Right cardiac atrium (tissue), 5 donors: ENCODE results near the gene RRAGA. TPM values are rescaled to one million over a fixed set of nuclear protein-coding genes. Genes with fewer than 3 reads are reported as not detected.
"Not testable (repeated sequence)": the region's sequence is repeated elsewhere in the genome, so short reads cannot be mapped to it uniquely, and the experiment has no call there.

Source experiments
- ATAC-seq, 2 donors: fragments of 200-7000 bp; cut with Tn5 transposase; one replicate each; pipeline versions ENCODE4 v1.8.0 to v1.9.1; 2020; ENCODE audit warnings: moderate library complexity in 2 of 2, mild to moderate bottlenecking in 1 of 2
- DNase-seq, 3 donors: peaks; one replicate each; pipeline ENCODE4 v3.0.0-alpha.2; 2020
- H3K27ac ChIP-seq: one replicate; pipeline ENCODE4 v1.5.1; 2013; ENCODE audit warnings: mild to moderate bottlenecking, low read length, control low read depth, moderate library complexity
- H3K27me3 ChIP-seq: one replicate; pipeline ENCODE4 v1.6.1; 2013; ENCODE audit not compliant: control insufficient read depth, insufficient read depth
- H3K4me1 ChIP-seq: one replicate; pipeline ENCODE4 v1.6.1; 2013; ENCODE audit warnings: low read length; ENCODE audit not compliant: control insufficient read depth, insufficient read depth
- H3K4me3 ChIP-seq: one replicate; pipeline ENCODE4 v1.5.1; 2013; ENCODE audit warnings: low read length, control low read depth
- H3K9me3 ChIP-seq: one replicate; pipeline ENCODE4 v1.6.1; 2013; ENCODE audit warnings: low read length; ENCODE audit not compliant: control insufficient read depth
- WGBS: extraction: QIAGEN DNeasy Blood & Tissue Kit; methylation state at CpG from one replicate; pipeline ENCODE4 v1.1.7; 2013; 5-methylcytosine and 5-hydroxymethylcytosine counted together
- intact Hi-C, 4 donors: fragments of 100-400 bp; cut with DNase I; formaldehyde crosslinking; loops; one replicate each; pipeline versions ENCODE4 v1.11.0 to v1.14.0; 2022 to 2023
- long read RNA-seq, 4 donors: library from polyadenylated mRNA; unstranded; transcript quantifications; one replicate each; pipeline ENCODE4 v2.0.0, GENCODE V29; 2020 to 2021
- polyA plus RNA-seq: library from polyadenylated mRNA; stranded (reverse); fragments of 200-250 nt; gene quantifications from one replicate; pipeline ENCODE4 v1.2.3, GENCODE V29; 2013
- total RNA-seq, 4 donors: library from RNA; stranded (reverse); fragmentation: NEBNext Ultra II Directional; extraction: Animal tissue kit (Norgen Biotek cat#: 25700); gene quantifications; one replicate each; pipeline ENCODE4 v1.2.1, GENCODE V29; 2021
- donor health status: healthy with polysubstance abuse.
- donor health status: DM: no; HTN: yes; CAD: no.
- donor health status: DM: no; HTN: no; CAD: no.
- donor health status: DM: no; HTN: yes; CAD: no; lungs with severe emphysema.
- donor health status: DM: yes; HTN: yes; CAD: no.

RRAGA gene
- total RNA-seq (10 to 100 TPM; 85.7 to 92.5 (median 90.2) TPM), polyA plus RNA-seq (89.4 TPM)
- long read RNA-seq, donor 1, transcript RRAGA-201 (1 exons, 1,589 nt) = major isoform, 243 of 243 reads
- long read RNA-seq, donor 1, partial matches to known transcripts = 0 of 243 reads
- long read RNA-seq, donor 1, other reads (novel, unspliced or antisense) = 0 of 243 reads
- long read RNA-seq, donor 2, transcript RRAGA-201 (1 exons, 1,589 nt) = major isoform, 95 of 95 reads
- long read RNA-seq, donor 2, partial matches to known transcripts = 0 of 95 reads
- long read RNA-seq, donor 2, other reads (novel, unspliced or antisense) = 0 of 95 reads
- long read RNA-seq, donor 3, transcript RRAGA-201 (1 exons, 1,589 nt) = major isoform, 663 of 663 reads
- long read RNA-seq, donor 3, partial matches to known transcripts = 0 of 663 reads
- long read RNA-seq, donor 3, other reads (novel, unspliced or antisense) = 0 of 663 reads
- long read RNA-seq, donor 4, transcript RRAGA-201 (1 exons, 1,589 nt) = major isoform, 119 of 119 reads
- long read RNA-seq, donor 4, partial matches to known transcripts = 0 of 119 reads
- long read RNA-seq, donor 4, other reads (novel, unspliced or antisense) = 0 of 119 reads

GRCh38 chr9:19048966-19049916 is at the start of gene RRAGA:
Gene RRAGA, plus strand, starts transcription at chr9:19049427. Its CDS starts 233 bp downstream, at chr9:19049660.
- no peaks in the 10 kb centered on the region for H3K9me3 ChIP-seq

GRCh38 chr9:19000133-19000532 is 49.1 kb upstream of the RRAGA start:
- no peak for ATAC-seq

More at GRCh38 chr9:19048966-19049916, at the start of gene RRAGA:
- H3K4me1 ChIP-seq = peaks cover 5% of the 10 kb centered on the region
- peak within 1 kb of the TSS; percentile 65 for H3K4me3 ChIP-seq
- WGBS = under 1% methylated on average over 82 of the region's 82 CpGs
- DNase-seq (peak; percentile 95 to 98 (median 98)), ATAC-seq (peak; percentile 96 to 98)
- no peaks in the 10 kb centered on the region for H3K27me3 ChIP-seq
- H3K27ac ChIP-seq = peak within 1 kb of the TSS; percentile 85
- intact Hi-C loops = loop anchor here in 1 of 4 donors (10.0 kb wide), 1 partner anchor 406 kb away; no protein-coding TSS in a partner anchor

GRCh38 chr9:19009391-19009965 is 39.7 kb upstream of the RRAGA start:
- 71% methylated on average over 5 of the region's 5 CpGs for WGBS
- no peak for ATAC-seq
- intact Hi-C loops = no loop called here

More at GRCh38 chr9:19000133-19000532, 49.1 kb upstream of the RRAGA start:
- H3K4me1 ChIP-seq = no peaks in the 10 kb centered on the region
- peak in 1 of 3 donors; percentile 45 for DNase-seq
- intact Hi-C loops = no loop called here
- no peaks in the 10 kb centered on the region for H3K27me3 ChIP-seq
- WGBS = 86% methylated on average over 16 of the region's 16 CpGs
- H3K27ac ChIP-seq = no peak overlapping the region
- no peaks in the 10 kb centered on the region for H3K9me3 ChIP-seq
- no peak overlapping the region for H3K4me3 ChIP-seq

GRCh38 chr9:19018201-19018600 is 31.0 kb upstream of the RRAGA start:
- no peaks in the 10 kb centered on the region for H3K4me1 ChIP-seq
- ATAC-seq (no peak), DNase-seq (no peak)
- no peaks in the 10 kb centered on the region for H3K27me3 ChIP-seq
- 49% methylated on average over 4 of the region's 4 CpGs for WGBS
- no peaks in the 10 kb centered on the region for H3K9me3 ChIP-seq
- H3K27ac ChIP-seq = no peak overlapping the region
- intact Hi-C loops = loop anchor here in 2 of 4 donors (10.0 kb wide), 2 partner anchors 583 to 1203 kb away; no protein-coding TSS in a partner anchor
- H3K4me3 ChIP-seq = no peak overlapping the region

More at GRCh38 chr9:19009391-19009965, 39.7 kb upstream of the RRAGA start:
- no peak overlapping the region for H3K27ac ChIP-seq
- H3K9me3 ChIP-seq = no peaks in the 10 kb centered on the region
- DNase-seq = no peak
- H3K4me3 ChIP-seq = no peak overlapping the region
- no peaks in the 10 kb centered on the region for H3K4me1 ChIP-seq
- no peaks in the 10 kb centered on the region for H3K27me3 ChIP-seq

GRCh38 chr9:19020886-19021455 is 28.3 kb upstream of the RRAGA start:
- Histone ChIP-seq H3K27ac (no peak overlapping the region), H3K9me3 (no peaks in the 10 kb centered on the region), H3K27me3 (no peaks in the 10 kb centered on the region), H3K4me1 (no peaks in the 10 kb centered on the region), H3K4me3 (no peak overlapping the region)
- ATAC-seq = no peak
- intact Hi-C loops = loop anchor here in 3 of 4 donors (10.0 kb wide), 2 partner anchors 576 to 766 kb away; no protein-coding TSS in a partner anchor
- 81% methylated on average over 3 of the region's 3 CpGs for WGBS
- no peak for DNase-seq

GRCh38 chr9:19021649-19022048 is 27.6 kb upstream of the RRAGA start:
- H3K4me1 ChIP-seq, H3K9me3 ChIP-seq, H3K4me3 ChIP-seq, ATAC-seq, H3K27me3 ChIP-seq, DNase-seq, H3K27ac ChIP-seq: not testable (repeated sequence)
- intact Hi-C loops = loop anchor here in 3 of 4 donors (10.0 kb wide), 2 partner anchors 577 to 767 kb away; no protein-coding TSS in a partner anchor
- WGBS = 99% methylated on average over 2 of the region's 2 CpGs

- H3K4me3 ChIP-seq = no peak overlapping the region
- no peak for DNase-seq
- H3K9me3 ChIP-seq = no peaks in the 10 kb centered on the region
- intact Hi-C loops = loop anchor here in 3 of 4 donors (10.0 kb wide), 2 partner anchors 577 to 767 kb away; no protein-coding TSS in a partner anchor
- ATAC-seq = no peak
- no peaks in the 10 kb centered on the region for H3K27me3 ChIP-seq
- H3K27ac ChIP-seq = no peak overlapping the region
- 96% methylated on average over 2 of the region's 2 CpGs for WGBS
- H3K4me1 ChIP-seq = no peaks in the 10 kb centered on the region
Measured at GRCh38 chr9:19022206-19022605, 27.0 kb upstream of the RRAGA start.

GRCh38 chr9:19023078-19023477 is 26.1 kb upstream of the RRAGA start:
- ATAC-seq (no peak), DNase-seq (no peak)
- no peaks in the 10 kb centered on the region for H3K9me3 ChIP-seq
- H3K4me3 ChIP-seq = no peak overlapping the region
- 76% methylated on average over 5 of the region's 5 CpGs for WGBS
- intact Hi-C loops = loop anchor here in 3 of 4 donors (10.0 kb wide), 2 partner anchors 578 to 768 kb away; no protein-coding TSS in a partner anchor
- H3K27ac ChIP-seq = no peak overlapping the region
- H3K4me1 ChIP-seq = no peaks in the 10 kb centered on the region
- H3K27me3 ChIP-seq = no peaks in the 10 kb centered on the region

GRCh38 chr9:19026375-19026774 is 22.9 kb upstream of the RRAGA start:
- Histone ChIP-seq H3K4me1 (no peaks in the 10 kb centered on the region), H3K27ac (no peak overlapping the region), H3K27me3 (no peaks in the 10 kb centered on the region), H3K4me3 (no peak overlapping the region), H3K9me3 (no peaks in the 10 kb centered on the region)
- ATAC-seq = no peak
- DNase-seq = no peak
- intact Hi-C loops = loop anchor here in 3 of 4 donors (5.0 to 10.0 kb wide), 3 partner anchors 582 to 772 kb away; no protein-coding TSS in a partner anchor
- 88% methylated on average over 6 of the region's 6 CpGs for WGBS

- peak; percentile 18 to 32 for ATAC-seq
- WGBS = 95% methylated on average over 22 of the region's 22 CpGs
Measured at GRCh38 chr9:19027825-19028224, 21.4 kb upstream of the RRAGA start.

More at GRCh38 chr9:19027825-19028224, 21.4 kb upstream of the RRAGA start:
- Histone ChIP-seq H3K27ac (no peak overlapping the region), H3K4me1 (no peaks in the 10 kb centered on the region), H3K9me3 (no peaks in the 10 kb centered on the region), H3K27me3 (no peaks in the 10 kb centered on the region), H3K4me3 (no peak overlapping the region)
- intact Hi-C loops = loop anchor here in 3 of 4 donors (5.0 to 10.0 kb wide), 3 partner anchors 583 to 773 kb away; no protein-coding TSS in a partner anchor
- DNase-seq = no peak
